ENCODE data around the gene COL26A1. TPM values are rescaled to one million over a fixed set of nuclear protein-coding genes. Genes with fewer than 3 reads are reported as not detected.

Gene COL26A1
- total RNA-seq, 4 donors from 2014 or later: 0.06 TPM; not detected in 3

GRCh38 chr7:101563943-101564777 lies 201.5 kb downstream of the COL26A1 start:
- 61 to 64% methylated on average over 23 of the region's 23 CpGs for WGBS, 2 donors
- intact Hi-C loops (cut with DNase I; ENCODE audit: low total_unique reads): no loop called here
- no peak overlapping the region for H3K4me3 ChIP-seq (ENCODE audit: low read depth, poor library complexity, severe bottlenecking)
- peak in 1 of 2 donors; percentile 40 for DNase-seq (ENCODE audit: low spot score in 2 of 2)
- TF ChIP-seq CTCF (IDR thresholded peaks at IDR 0.05): no peak
- no peak for TF ChIP-seq POLR2A (IDR thresholded peaks at IDR 0.05)

- WGBS, 2 donors: 31 to 34% methylated on average over 15 of the region's 16 CpGs
- H3K4me3 ChIP-seq (ENCODE audit: low read depth, poor library complexity, severe bottlenecking): no peak overlapping the region
- intact Hi-C loops (cut with DNase I; ENCODE audit: low total_unique reads): no loop called here
- TF ChIP-seq CTCF (IDR thresholded peaks at IDR 0.05) (no peak), POLR2A (IDR thresholded peaks at IDR 0.05) (no peak)
- DNase-seq (ENCODE audit: low spot score in 2 of 2): peak in 1 of 2 donors; percentile 65
These were observed 202.1 kb downstream of the COL26A1 start for GRCh38 chr7:101564778-101565211.

GRCh38 chr7:101565601-101566209 lies 203.0 kb downstream of the COL26A1 start:
- H3K4me3 ChIP-seq (ENCODE audit: low read depth, poor library complexity, severe bottlenecking): no peak overlapping the region
- WGBS, 2 donors: 81 to 90% methylated on average over 8 of the region's 8 CpGs
- DNase-seq (ENCODE audit: low spot score in 2 of 2): peak in 1 of 2 donors; percentile 70
- TF ChIP-seq POLR2A (IDR thresholded peaks at IDR 0.05): no peak
- TF ChIP-seq CTCF (IDR thresholded peaks at IDR 0.05): no peak
- intact Hi-C loops (cut with DNase I; ENCODE audit: low total_unique reads): no loop called here

GRCh38 chr7:101567230-101567629 lies 204.6 kb downstream of the COL26A1 start:
- TF ChIP-seq POLR2A (IDR thresholded peaks at IDR 0.05) (no peak), CTCF (IDR thresholded peaks at IDR 0.05) (no peak)
- intact Hi-C loops (cut with DNase I; ENCODE audit: low total_unique reads): no loop called here
- H3K4me3 ChIP-seq (ENCODE audit: low read depth, poor library complexity, severe bottlenecking): no peak overlapping the region
- peak in 1 of 2 donors; percentile 46 for DNase-seq (ENCODE audit: low spot score in 2 of 2)
- 90 to 94% methylated on average over 7 of the region's 7 CpGs for WGBS, 2 donors

GRCh38 chr7:101572156-101572555 lies 209.5 kb downstream of the COL26A1 start:
- no peak overlapping the region for H3K4me3 ChIP-seq (ENCODE audit: low read depth, poor library complexity, severe bottlenecking)
- intact Hi-C loops (cut with DNase I; ENCODE audit: low total_unique reads): no loop called here
- 94 to 100% methylated on average over 2 of the region's 2 CpGs for WGBS, 2 donors
- DNase-seq (ENCODE audit: low spot score in 2 of 2): no peak
- TF ChIP-seq POLR2A (IDR thresholded peaks at IDR 0.05) (no peak), CTCF (IDR thresholded peaks at IDR 0.05) (no peak)

All from lower leg skin (tissue), 4 donors.